Measurements from ENCODE around the gene IL4R.

DNA sequence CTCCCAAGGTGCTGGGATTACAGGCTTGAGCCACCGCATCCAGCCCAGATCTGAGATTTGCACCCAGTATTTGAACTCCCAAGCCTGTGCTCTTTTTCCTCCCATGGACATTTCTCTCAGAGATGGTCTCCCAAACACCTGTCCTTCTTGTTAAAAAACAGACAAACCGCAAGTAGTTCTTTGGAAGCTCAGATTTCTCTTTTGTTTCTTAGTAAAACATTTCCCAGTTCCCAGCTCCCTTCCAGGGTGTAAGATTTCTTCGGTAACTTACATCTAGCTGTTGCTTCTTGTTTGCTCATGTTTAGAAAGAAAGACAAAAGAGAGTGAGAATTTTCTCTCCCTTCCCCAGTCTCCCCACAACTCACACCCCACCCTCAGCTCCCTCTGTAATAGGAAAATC, 36.2 kb downstream of the IL4R start:
- no peak for TF ChIP-seq TEAD4 (IDR thresholded peaks at IDR 0.05; ENCODE audit: low read depth, low read length)
- no peak for TF ChIP-seq JUND (IDR thresholded peaks at IDR 0.05; ENCODE audit: low read length)

Measured in H1 (cell line).